ENCODE data around the gene ICE2. TPM values are rescaled to one million over a fixed set of nuclear protein-coding genes. Genes with fewer than 3 reads are reported as not detected.

ICE2 gene
- total and polyA plus RNA-seq, 4 experiments from 2014 or later = 46.5 to 68.4 (median 61.2) TPM

GRCh38 chr15:60523056-60523455 is 44.1 kb upstream of the ICE2 start:
- Histone ChIP-seq H3K27ac (ENCODE audit: low read depth, low read length) (no peak overlapping the region), H3K4me3 (ENCODE audit: low read length in 2 of 2) (no peak overlapping the region), H3K4me1 (ENCODE audit: insufficient read depth, low read length) (peaks cover 52% of the 10 kb centered on the region), H3K36me3 (ENCODE audit: insufficient read depth, low read length) (peaks cover 14% of the 10 kb centered on the region), H3K27me3 (ENCODE audit: insufficient read depth, low read length) (no peaks in the 10 kb centered on the region), H3K9me3 (ENCODE audit: control insufficient read depth in 1 of 2, low read length in 2 of 2) (no peaks in the 10 kb centered on the region)
- Mint-ChIP-seq H3K9me3 (peaks cover 0 to 2% (median 0%) of the 10 kb centered on the region in 8 donors), H3K4me1 (peaks cover 55 to 84% (median 71%) of the 10 kb centered on the region in 4 donors), H3K36me3 (peaks cover 49 to 83% of the 10 kb centered on the region in 2 donors), H3K27me3 (no peaks in the 10 kb centered on the region), H3K27ac (peak overlapping the region; percentile 2 to 89 (median 36)), H3K4me3 (no peak overlapping the region)
- DNase-seq = no peak
- CTCF ChIA-PET (ENCODE audit: partially characterized antibody) = interaction anchor here (4.0 to 5.1 kb wide), 3 partner anchors 12 to 29 kb away, joined by 48 to 75 read pairs (median 53); no protein-coding TSS in a partner anchor
- intact Hi-C loops (cut with micrococcal nuclease) = loop anchor here (5.0 kb wide), 1 partner anchor 59 kb away; no protein-coding TSS in a partner anchor
- POLR2A ChIA-PET (ENCODE audit: partially characterized antibody) = no interaction called here

GRCh38 chr15:60520825-60521368 is 42.0 kb upstream of the ICE2 start:
- Mint-ChIP-seq H3K4me3 (peak overlapping the region in 4 of 8 donors; percentile 33 to 58 (median 43)), H3K4me1 (peaks cover 46 to 74% (median 59%) of the 10 kb centered on the region in 4 donors), H3K27me3 (no peaks in the 10 kb centered on the region), H3K27ac (peak overlapping the region; percentile 84 to 90 (median 87)), H3K36me3 (peaks cover 36 to 78% of the 10 kb centered on the region in 2 donors), H3K9me3 (peaks cover 0 to 4% (median 0%) of the 10 kb centered on the region in 8 donors)
- peak; percentile 71 to 80 (median 73) for DNase-seq
- H3K36me3 ChIP-seq (ENCODE audit: insufficient read depth, low read length) = peaks cover 17% of the 10 kb centered on the region
- no peaks in the 10 kb centered on the region for H3K9me3 ChIP-seq (ENCODE audit: control insufficient read depth in 1 of 2, low read length in 2 of 2)
- H3K4me1 ChIP-seq (ENCODE audit: insufficient read depth, low read length) = peaks cover 32% of the 10 kb centered on the region
- POLR2A ChIA-PET (ENCODE audit: partially characterized antibody) = interaction anchor here (0.8 to 2.3 kb wide), 17 partner anchors 9 to 396 kb away, joined by 3 to 20 read pairs (median 6); partner anchors contain the start of gene ICE2
- no peak overlapping the region for H3K27ac ChIP-seq (ENCODE audit: low read depth, low read length)
- intact Hi-C loops (cut with micrococcal nuclease) = loop anchor here (1.0 to 5.0 kb wide), 5 partner anchors 13 to 770 kb away; no protein-coding TSS in a partner anchor
- H3K4me3 ChIP-seq (ENCODE audit: low read length in 2 of 2) = no peak overlapping the region
- no peaks in the 10 kb centered on the region for H3K27me3 ChIP-seq (ENCODE audit: insufficient read depth, low read length)
- CTCF ChIA-PET (ENCODE audit: partially characterized antibody) = interaction anchor here (0.7 to 5.1 kb wide), 57 partner anchors 10 to 1311 kb away, joined by 3 to 75 read pairs (median 6); no protein-coding TSS in a partner anchor

DNA sequence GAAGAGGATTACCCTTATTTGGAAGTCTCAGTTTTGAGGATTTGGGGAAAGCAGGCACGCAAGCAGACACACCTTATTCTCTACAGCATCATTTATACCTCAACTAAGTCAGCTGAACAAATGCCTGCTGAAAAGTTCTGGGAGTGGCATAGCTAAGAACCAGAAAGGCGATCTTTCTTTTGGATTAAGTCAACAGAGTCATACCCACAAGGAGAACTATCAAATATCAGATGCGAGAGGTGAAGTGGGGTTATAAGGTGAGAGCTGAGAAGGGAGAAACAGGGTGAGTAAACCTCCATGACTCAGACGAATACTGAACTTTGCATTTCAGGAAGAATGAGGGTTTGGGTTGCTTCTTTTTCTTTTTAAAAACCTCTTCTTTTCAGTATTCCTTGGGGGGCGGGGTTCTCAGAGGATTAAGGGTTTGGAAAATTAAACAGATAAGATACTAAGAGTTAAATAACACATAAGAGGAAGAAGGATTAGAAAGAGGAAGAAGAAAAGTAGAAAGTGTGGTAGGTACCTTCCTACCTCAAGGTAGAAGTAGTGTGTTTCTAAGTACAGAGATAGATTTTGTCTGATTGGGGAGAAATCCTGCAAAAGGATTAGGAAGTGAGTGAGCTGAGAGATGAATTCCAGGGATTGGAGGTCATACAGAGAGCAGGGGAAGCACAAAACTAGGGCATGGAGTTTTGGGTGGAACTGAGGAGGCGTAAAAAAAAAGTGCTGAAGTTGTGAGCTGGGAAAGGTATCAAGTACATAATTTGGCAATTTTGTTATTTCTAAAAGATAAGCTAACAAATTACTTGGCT is 41.3 kb upstream of the ICE2 start:
- H3K27me3 Mint-ChIP-seq = no peaks in the 10 kb centered on the region
- CTCF ChIA-PET (ENCODE audit: partially characterized antibody) = interaction anchor here (0.7 to 5.1 kb wide), 56 partner anchors 9 to 1312 kb away, joined by 3 to 75 read pairs (median 6); no protein-coding TSS in a partner anchor
- H3K4me1 Mint-ChIP-seq = peaks cover 42 to 71% (median 56%) of the 10 kb centered on the region in 4 donors
- H3K4me3 ChIP-seq (ENCODE audit: low read length in 2 of 2) = no peak overlapping the region
- H3K27ac ChIP-seq (ENCODE audit: low read depth, low read length) = no peak overlapping the region
- peaks cover 25% of the 10 kb centered on the region for H3K4me1 ChIP-seq (ENCODE audit: insufficient read depth, low read length)
- DNase-seq = peak in 1 of 5 donors; percentile 58
- intact Hi-C loops (cut with micrococcal nuclease) = loop anchor here (1.0 to 5.0 kb wide), 5 partner anchors 12 to 769 kb away; no protein-coding TSS in a partner anchor
- peak overlapping the region in 5 of 8 donors; percentile 33 to 58 (median 43) for H3K4me3 Mint-ChIP-seq
- H3K36me3 ChIP-seq (ENCODE audit: insufficient read depth, low read length) = peaks cover 14% of the 10 kb centered on the region
- H3K9me3 Mint-ChIP-seq = peaks cover 0 to 4% (median 0%) of the 10 kb centered on the region in 8 donors
- no peaks in the 10 kb centered on the region for H3K27me3 ChIP-seq (ENCODE audit: insufficient read depth, low read length)
- POLR2A ChIA-PET (ENCODE audit: partially characterized antibody) = interaction anchor here (0.8 to 2.3 kb wide), 17 partner anchors 8 to 403 kb away, joined by 3 to 20 read pairs (median 6); partner anchors contain the start of gene ICE2
- H3K9me3 ChIP-seq (ENCODE audit: control insufficient read depth in 1 of 2, low read length in 2 of 2) = no peaks in the 10 kb centered on the region
- peaks cover 30 to 76% of the 10 kb centered on the region in 2 donors for H3K36me3 Mint-ChIP-seq
- peak overlapping the region; percentile 84 to 90 (median 87) for H3K27ac Mint-ChIP-seq

DNA sequence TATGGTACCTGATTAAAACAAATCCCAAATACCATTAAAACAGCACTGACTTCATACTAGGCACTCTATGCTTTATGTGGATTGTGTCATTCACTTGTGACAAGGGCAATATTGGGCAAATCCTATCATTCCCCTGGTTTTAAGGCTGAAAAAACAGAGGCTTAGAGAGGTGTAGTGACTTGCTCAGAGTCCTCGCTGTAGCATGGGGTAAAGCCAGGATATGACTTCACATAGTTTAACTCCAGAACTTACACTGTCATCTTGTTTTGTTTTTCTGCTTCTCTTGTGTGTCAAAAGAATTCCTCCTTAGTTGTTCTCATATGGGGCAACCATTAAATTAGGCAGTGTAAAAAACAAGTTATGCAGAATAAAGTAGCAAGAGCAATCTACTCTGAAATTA is 40.3 kb upstream of the ICE2 start:
- H3K27me3 ChIP-seq (ENCODE audit: insufficient read depth, low read length) = no peaks in the 10 kb centered on the region
- H3K4me1 Mint-ChIP-seq = peaks cover 38 to 71% (median 52%) of the 10 kb centered on the region in 4 donors
- peaks cover 0 to 6% (median 0%) of the 10 kb centered on the region in 8 donors for H3K9me3 Mint-ChIP-seq
- H3K36me3 ChIP-seq (ENCODE audit: insufficient read depth, low read length) = peaks cover 22% of the 10 kb centered on the region
- no peak overlapping the region for H3K4me3 ChIP-seq (ENCODE audit: low read length in 2 of 2)
- ChIA-PET POLR2A (ENCODE audit: partially characterized antibody) (interaction anchor here (1.0 to 1.1 kb wide), 2 partner anchors 68 to 404 kb away, joined by 3 read pairs; no protein-coding TSS in a partner anchor), CTCF (ENCODE audit: partially characterized antibody) (interaction anchor here (1.0 to 5.1 kb wide), 14 partner anchors 9 to 400 kb away, joined by 3 to 75 read pairs (median 24); no protein-coding TSS in a partner anchor)
- peak overlapping the region in 6 of 7 donors; percentile 0 to 90 (median 86) for H3K27ac Mint-ChIP-seq
- intact Hi-C loops (cut with micrococcal nuclease) = no loop called here
- H3K27me3 Mint-ChIP-seq = no peaks in the 10 kb centered on the region
- DNase-seq = no peak
- H3K27ac ChIP-seq (ENCODE audit: low read depth, low read length) = peak overlapping the region; percentile 18
- H3K9me3 ChIP-seq (ENCODE audit: control insufficient read depth in 1 of 2, low read length in 2 of 2) = no peaks in the 10 kb centered on the region
- H3K4me1 ChIP-seq (ENCODE audit: insufficient read depth, low read length) = peaks cover 20% of the 10 kb centered on the region
- peak overlapping the region in 3 of 8 donors; percentile 6 to 15 (median 10) for H3K4me3 Mint-ChIP-seq
- H3K36me3 Mint-ChIP-seq = peaks cover 30 to 77% of the 10 kb centered on the region in 2 donors

- H3K4me1 ChIP-seq (ENCODE audit: insufficient read depth, low read length) = peaks cover 20% of the 10 kb centered on the region
- intact Hi-C loops (cut with micrococcal nuclease) = no loop called here
- DNase-seq = no peak
- peaks cover 36 to 71% (median 51%) of the 10 kb centered on the region in 4 donors for H3K4me1 Mint-ChIP-seq
- H3K36me3 Mint-ChIP-seq = peaks cover 32 to 77% of the 10 kb centered on the region in 2 donors
- no peaks in the 10 kb centered on the region for H3K27me3 Mint-ChIP-seq
- no peak overlapping the region for H3K4me3 Mint-ChIP-seq
- H3K9me3 Mint-ChIP-seq = peaks cover 0 to 6% (median 0%) of the 10 kb centered on the region in 8 donors
- no peaks in the 10 kb centered on the region for H3K9me3 ChIP-seq (ENCODE audit: control insufficient read depth in 1 of 2, low read length in 2 of 2)
- no peak overlapping the region for H3K27ac ChIP-seq (ENCODE audit: low read depth, low read length)
- peaks cover 29% of the 10 kb centered on the region for H3K36me3 ChIP-seq (ENCODE audit: insufficient read depth, low read length)
- CTCF ChIA-PET (ENCODE audit: partially characterized antibody) = interaction anchor here (1.1 to 3.5 kb wide), 6 partner anchors 8 to 398 kb away, joined by 4 to 16 read pairs (median 6); no protein-coding TSS in a partner anchor
- H3K27ac Mint-ChIP-seq = peak overlapping the region in 6 of 7 donors; percentile 24 to 80 (median 66)
- H3K27me3 ChIP-seq (ENCODE audit: insufficient read depth, low read length) = no peaks in the 10 kb centered on the region
- H3K4me3 ChIP-seq (ENCODE audit: low read length in 2 of 2) = no peak overlapping the region
- POLR2A ChIA-PET (ENCODE audit: partially characterized antibody) = interaction anchor here (0.5 to 1.6 kb wide), 10 partner anchors 10 to 1559 kb away, joined by 3 to 6 read pairs (median 3); no protein-coding TSS in a partner anchor
Observed at GRCh38 chr15:60518511-60518910, 39.6 kb upstream of the ICE2 start.

DNA sequence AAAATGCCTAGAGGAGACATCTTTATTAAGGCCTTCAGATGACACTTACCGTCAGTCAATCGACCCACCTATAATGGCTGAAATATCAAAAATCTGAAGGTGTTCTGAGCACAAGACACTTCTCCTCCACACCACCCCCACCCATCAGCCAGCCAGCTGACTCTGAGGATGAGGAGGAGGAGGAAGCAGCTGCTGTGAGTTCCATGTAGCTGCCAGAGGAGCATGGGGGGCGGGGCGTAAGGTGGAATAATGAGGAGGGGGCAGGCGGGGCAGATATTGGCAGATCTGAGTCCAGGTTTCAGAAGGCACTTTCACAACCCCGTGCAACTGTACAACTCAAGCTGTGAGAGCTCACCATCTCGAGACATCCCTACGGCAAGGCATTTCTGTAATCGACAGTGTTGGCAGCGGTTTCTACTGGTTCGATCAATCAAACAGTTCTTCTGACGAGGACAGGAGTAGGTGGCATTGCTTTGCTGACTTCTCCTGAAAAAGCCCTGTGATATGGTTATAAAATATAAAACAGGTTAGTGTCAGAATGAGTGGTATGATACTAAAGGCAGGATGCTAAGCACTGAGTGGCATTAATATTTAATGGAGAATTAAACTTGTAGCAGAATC is 35.4 kb upstream of the ICE2 start:
- peaks cover 31 to 72% (median 48%) of the 10 kb centered on the region in 4 donors for H3K4me1 Mint-ChIP-seq
- peak overlapping the region in 1 of 8 donors; percentile 45 for H3K4me3 Mint-ChIP-seq
- CTCF ChIA-PET (ENCODE audit: partially characterized antibody) = interaction anchor here (0.6 to 1.2 kb wide), 2 partner anchors 55 to 140 kb away, joined by 3 read pairs; no protein-coding TSS in a partner anchor
- H3K27me3 Mint-ChIP-seq = no peaks in the 10 kb centered on the region
- peak overlapping the region in 5 of 7 donors; percentile 50 to 92 (median 68) for H3K27ac Mint-ChIP-seq
- peaks cover 54 to 86% of the 10 kb centered on the region in 2 donors for H3K36me3 Mint-ChIP-seq
- peaks cover 63% of the 10 kb centered on the region for H3K36me3 ChIP-seq (ENCODE audit: insufficient read depth, low read length)
- POLR2A ChIA-PET (ENCODE audit: partially characterized antibody) = interaction anchor here (0.9 kb wide), 1 partner anchor 9 kb away, joined by 3 read pairs; no protein-coding TSS in a partner anchor
- peaks cover 28% of the 10 kb centered on the region for H3K4me1 ChIP-seq (ENCODE audit: insufficient read depth, low read length)
- H3K27ac ChIP-seq (ENCODE audit: low read depth, low read length) = no peak overlapping the region
- peaks cover 0 to 8% (median 0%) of the 10 kb centered on the region in 8 donors for H3K9me3 Mint-ChIP-seq
- no peak for DNase-seq
- H3K9me3 ChIP-seq (ENCODE audit: control insufficient read depth in 1 of 2, low read length in 2 of 2) = no peaks in the 10 kb centered on the region
- no peaks in the 10 kb centered on the region for H3K27me3 ChIP-seq (ENCODE audit: insufficient read depth, low read length)
- intact Hi-C loops (cut with micrococcal nuclease) = no loop called here
- H3K4me3 ChIP-seq (ENCODE audit: low read length in 2 of 2) = no peak overlapping the region
